GM18870 (cell line): ENCODE measurements around the gene VAC14.

ENCODE experiments used
- ATAC-seq: cut with Tn5 transposase; IDR thresholded peaks from one replicate; pipeline ENCODE4 v1.9.1; 2021; ENCODE audit warnings: moderate library complexity; ENCODE audit not compliant: unreplicated experiment

Gene VAC14

GRCh38 chr16:70664325-70665112, 136.4 kb downstream of the VAC14 start:
- no peak for ATAC-seq

GRCh38 chr16:70663524-70664324, 137.2 kb downstream of the VAC14 start:
- ATAC-seq: no peak

- no peak for ATAC-seq
These were observed 137.9 kb downstream of the VAC14 start for GRCh38 chr16:70662991-70663523.

- no peak for ATAC-seq
These were observed 138.9 kb downstream of the VAC14 start for GRCh38 chr16:70661918-70662641.

- ATAC-seq: no peak
These were observed 139.4 kb downstream of the VAC14 start for GRCh38 chr16:70661534-70661917.

- ATAC-seq: no peak
These were observed 140.1 kb downstream of the VAC14 start for GRCh38 chr16:70660672-70661350.

GRCh38 chr16:70659953-70660671, 140.8 kb downstream of the VAC14 start:
- ATAC-seq: no peak

- no peak for ATAC-seq
These were observed 141.4 kb downstream of the VAC14 start for GRCh38 chr16:70659546-70659945.

GRCh38 chr16:70658921-70659320, 142.0 kb downstream of the VAC14 start:
- ATAC-seq: no peak

GRCh38 chr16:70657956-70658355, 143.0 kb downstream of the VAC14 start:
- ATAC-seq: no peak

- ATAC-seq: no peak
These were observed 144.2 kb downstream of the VAC14 start for GRCh38 chr16:70656712-70657263.

GRCh38 chr16:70656065-70656711, 144.8 kb downstream of the VAC14 start:
- ATAC-seq: no peak

GRCh38 chr16:70653809-70654771, 146.9 kb downstream of the VAC14 start:
- ATAC-seq: no peak

- no peak for ATAC-seq
These were observed 147.6 kb downstream of the VAC14 start for GRCh38 chr16:70653406-70653805.

- no peak for ATAC-seq
These were observed 148.6 kb downstream of the VAC14 start for GRCh38 chr16:70652322-70652721.

GRCh38 chr16:70651524-70651923, 149.4 kb downstream of the VAC14 start:
- ATAC-seq: no peak

GRCh38 chr16:70650216-70650615, 150.7 kb downstream of the VAC14 start:
- no peak for ATAC-seq

GRCh38 chr16:70649300-70649699, 151.7 kb downstream of the VAC14 start:
- ATAC-seq: no peak
